HUES6 (cell line): ENCODE measurements around the gene GOLGA5.
"Not testable (repeated sequence)": the region's sequence is repeated elsewhere in the genome, so short reads cannot be mapped to it uniquely, and the experiment has no call there.

Experiments
- H3K27ac ChIP-seq: 2 replicates; pipeline ENCODE4 v1.7.0; 2013; ENCODE audit warnings: low read depth, mild to moderate bottlenecking, low read length, inconsistent platforms
- H3K27me3 ChIP-seq: 2 replicates; pipeline ENCODE4 v1.6.1; 2013; ENCODE audit warnings: low read length; ENCODE audit not compliant: control insufficient read depth, insufficient read depth
- H3K36me3 ChIP-seq: 2 replicates; pipeline ENCODE4 v1.6.1; 2013; ENCODE audit warnings: low read length; ENCODE audit not compliant: control insufficient read depth, insufficient read depth
- H3K4me1 ChIP-seq: 2 replicates; pipeline ENCODE4 v1.6.1; 2013; ENCODE audit warnings: low read length; ENCODE audit not compliant: control insufficient read depth, insufficient read depth
- H3K4me3 ChIP-seq: 2 replicates; pipeline ENCODE4 v1.5.1; 2013; ENCODE audit warnings: low read depth, low read length
- H3K9ac ChIP-seq: one replicate; pipeline ENCODE4 v1.6.1; 2013; ENCODE audit warnings: mild to moderate bottlenecking, low read length
- H3K9me3 ChIP-seq: 2 replicates; pipeline ENCODE4 v1.6.1; 2013; ENCODE audit warnings: low read depth, low read length; ENCODE audit not compliant: control insufficient read depth, insufficient read depth

GOLGA5 gene

GRCh38 chr14:92832137-92832700 lies 38.1 kb downstream of the GOLGA5 start:
- H3K27ac ChIP-seq, result no peak overlapping the region
- no peaks in the 10 kb centered on the region for H3K27me3 ChIP-seq
- no peak overlapping the region for H3K4me3 ChIP-seq
- peaks cover 67% of the 10 kb centered on the region for H3K36me3 ChIP-seq
- no peak overlapping the region for H3K9ac ChIP-seq
- H3K4me1 ChIP-seq, result no peaks in the 10 kb centered on the region
- no peaks in the 10 kb centered on the region for H3K9me3 ChIP-seq

GRCh38 chr14:92841930-92842329 lies 47.8 kb downstream of the GOLGA5 start:
- H3K27me3 ChIP-seq, result no peaks in the 10 kb centered on the region
- H3K4me1 ChIP-seq, result no peaks in the 10 kb centered on the region
- H3K4me3 ChIP-seq, result no peak overlapping the region
- H3K36me3 ChIP-seq, result peaks cover 34% of the 10 kb centered on the region
- H3K9ac ChIP-seq, result no peak overlapping the region
- H3K9me3 ChIP-seq, result no peaks in the 10 kb centered on the region
- H3K27ac ChIP-seq, result no peak overlapping the region

GRCh38 chr14:92844204-92844603 lies 50.1 kb downstream of the GOLGA5 start:
- Histone ChIP-seq H3K4me3 (no peak overlapping the region), H3K27ac (no peak overlapping the region), H3K36me3 (peaks cover 20% of the 10 kb centered on the region), H3K27me3 (no peaks in the 10 kb centered on the region), H3K9ac (no peak overlapping the region), H3K9me3 (no peaks in the 10 kb centered on the region), H3K4me1 (no peaks in the 10 kb centered on the region)

- no peaks in the 10 kb centered on the region for H3K27me3 ChIP-seq
- no peaks in the 10 kb centered on the region; the same call in 1 of the 2 replicates for H3K9me3 ChIP-seq
- no peaks in the 10 kb centered on the region for H3K4me1 ChIP-seq
- no peak overlapping the region for H3K9ac ChIP-seq
- no peak overlapping the region for H3K27ac ChIP-seq
- no peak overlapping the region for H3K4me3 ChIP-seq
- peaks cover under 1% of the 10 kb centered on the region; the same call in 1 of the 2 replicates for H3K36me3 ChIP-seq
These were observed 52.2 kb downstream of the GOLGA5 start for GRCh38 chr14:92846162-92846897.

DNA sequence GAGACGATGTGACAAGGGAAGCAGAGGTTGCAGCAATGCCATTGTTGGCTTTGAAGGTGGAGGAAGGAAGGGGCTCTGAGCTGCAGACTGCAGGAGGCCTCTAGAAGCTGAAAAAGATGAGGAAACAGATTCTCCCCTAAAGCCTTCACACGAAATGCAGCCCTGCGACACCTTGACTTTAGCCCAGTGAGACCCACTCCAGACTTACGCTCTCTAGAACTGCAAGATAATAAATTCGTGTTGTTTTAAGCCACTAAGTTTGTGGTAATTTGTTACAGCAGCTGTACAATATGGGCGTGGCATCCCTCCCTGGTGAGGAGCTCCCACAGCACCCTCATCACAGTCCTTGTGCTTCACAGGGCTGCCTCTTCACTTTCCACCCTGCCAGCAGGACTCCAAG lies 53.2 kb downstream of the GOLGA5 start:
- no peak overlapping the region for H3K4me3 ChIP-seq
- no peaks in the 10 kb centered on the region for H3K36me3 ChIP-seq
- no peaks in the 10 kb centered on the region for H3K4me1 ChIP-seq
- no peaks in the 10 kb centered on the region for H3K27me3 ChIP-seq
- no peak overlapping the region for H3K27ac ChIP-seq
- H3K9ac ChIP-seq, result no peak overlapping the region
- peaks cover 5% of the 10 kb centered on the region for H3K9me3 ChIP-seq

GRCh38 chr14:92847749-92848148 lies 53.6 kb downstream of the GOLGA5 start:
- Histone ChIP-seq H3K27ac (no peak overlapping the region), H3K4me1 (no peaks in the 10 kb centered on the region), H3K9ac (no peak overlapping the region), H3K4me3 (no peak overlapping the region), H3K27me3 (no peaks in the 10 kb centered on the region), H3K36me3 (no peaks in the 10 kb centered on the region), H3K9me3 (peaks cover 9% of the 10 kb centered on the region)

DNA sequence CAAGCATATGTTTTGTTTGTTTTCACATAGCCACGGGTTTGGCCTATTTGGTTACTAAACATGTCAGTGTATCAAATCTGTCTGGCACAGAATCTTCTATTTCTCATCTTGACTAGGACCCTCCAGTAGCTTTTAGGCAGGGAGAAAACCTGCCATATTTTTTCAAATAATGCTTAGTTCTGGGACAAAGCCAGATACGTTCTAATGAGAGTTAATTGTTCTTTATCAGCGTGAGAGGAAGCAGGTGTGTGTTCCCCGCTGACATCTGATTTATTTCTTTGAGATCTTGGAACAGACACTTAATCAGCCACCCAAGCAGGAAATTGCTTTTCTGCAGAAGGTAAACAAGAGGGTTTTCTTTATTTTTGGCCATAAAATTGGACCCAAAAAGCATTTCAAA lies 54.8 kb downstream of the GOLGA5 start:
- H3K4me3 ChIP-seq, result no peak overlapping the region
- H3K36me3 ChIP-seq, result no peaks in the 10 kb centered on the region
- no peaks in the 10 kb centered on the region for H3K4me1 ChIP-seq
- no peak overlapping the region for H3K9ac ChIP-seq
- H3K27ac ChIP-seq, result no peak overlapping the region
- peaks cover 14% of the 10 kb centered on the region for H3K9me3 ChIP-seq
- H3K27me3 ChIP-seq, result no peaks in the 10 kb centered on the region

GRCh38 chr14:92850492-92850891 lies 56.4 kb downstream of the GOLGA5 start:
- no peak overlapping the region for H3K4me3 ChIP-seq
- H3K4me1 ChIP-seq, result no peaks in the 10 kb centered on the region

GRCh38 chr14:92853136-92853535 lies 59.0 kb downstream of the GOLGA5 start:
- H3K27me3 ChIP-seq, H3K36me3 ChIP-seq, H3K27ac ChIP-seq, H3K4me3 ChIP-seq, H3K4me1 ChIP-seq, H3K9ac ChIP-seq: not testable (repeated sequence)
- peaks cover 14% of the 10 kb centered on the region for H3K9me3 ChIP-seq

More at GRCh38 chr14:92850492-92850891, 56.4 kb downstream of the GOLGA5 start:
- H3K9me3 ChIP-seq, result peaks cover 14% of the 10 kb centered on the region
- no peak overlapping the region for H3K27ac ChIP-seq
- no peak overlapping the region for H3K9ac ChIP-seq
- no peaks in the 10 kb centered on the region for H3K27me3 ChIP-seq
- no peaks in the 10 kb centered on the region for H3K36me3 ChIP-seq

DNA sequence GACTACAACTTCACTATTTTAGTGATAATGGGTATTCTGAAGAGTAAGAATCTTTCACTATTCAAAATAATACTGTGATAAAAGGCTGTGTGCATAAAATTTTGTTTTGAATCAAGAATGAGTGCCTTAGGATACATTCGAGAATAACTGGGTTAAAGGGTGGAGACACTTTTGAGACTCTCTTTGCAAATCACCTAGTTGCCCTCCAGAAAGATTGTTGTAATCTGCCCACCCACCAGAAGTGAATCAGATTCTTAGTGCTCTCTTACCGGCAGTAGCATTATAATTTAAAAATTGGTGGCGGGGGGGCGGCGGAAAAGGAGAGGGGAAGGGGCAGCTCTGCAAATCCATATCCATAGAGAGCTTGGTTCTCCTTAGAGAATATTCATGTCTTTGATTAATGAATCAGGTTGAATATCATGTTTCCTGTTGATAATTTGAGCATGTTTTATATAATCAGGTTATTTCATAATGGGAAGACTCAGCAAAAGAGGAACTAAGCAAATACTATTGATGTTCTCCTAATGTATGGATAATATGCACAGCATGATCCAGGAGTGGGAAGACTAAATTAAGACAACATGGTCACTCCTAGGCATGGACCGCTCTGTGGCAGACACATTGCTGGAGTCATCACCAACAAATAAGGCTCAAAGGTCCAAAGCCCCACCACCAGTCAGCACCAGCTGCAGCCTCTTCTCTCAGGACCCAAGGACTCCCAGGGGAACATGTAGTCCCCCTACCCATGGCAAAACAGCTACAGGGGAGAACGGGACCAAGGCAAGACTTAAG lies 66.1 kb downstream of the GOLGA5 start:
- Histone ChIP-seq H3K4me1 (no peaks in the 10 kb centered on the region), H3K27me3 (no peaks in the 10 kb centered on the region), H3K36me3 (no peaks in the 10 kb centered on the region), H3K4me3 (no peak overlapping the region), H3K9ac (no peak overlapping the region), H3K9me3 (no peaks in the 10 kb centered on the region), H3K27ac (no peak overlapping the region)
